IPS-20b (cell line): ENCODE results near the gene BCAR1.

Source experiments
- H3K27ac ChIP-seq: one replicate; pipeline ENCODE4 v1.5.1; 2013; ENCODE audit warnings: low read length
- H3K27me3 ChIP-seq: 2 replicates; pipeline ENCODE4 v1.6.1; 2013; ENCODE audit warnings: mild to moderate bottlenecking, low read length, inconsistent platforms; ENCODE audit not compliant: insufficient read depth
- H3K36me3 ChIP-seq: 2 replicates; pipeline ENCODE4 v1.6.1; 2013; ENCODE audit warnings: low read depth, mild to moderate bottlenecking, inconsistent platforms, low read length, moderate library complexity; ENCODE audit not compliant: insufficient read depth
- H3K4me1 ChIP-seq: 2 replicates; pipeline ENCODE4 v1.6.1; 2013; ENCODE audit warnings: mild to moderate bottlenecking, control low read depth, inconsistent platforms, low read length, moderate library complexity; ENCODE audit not compliant: insufficient read depth
- H3K4me3 ChIP-seq: 2 replicates; pipeline ENCODE4 v1.5.1; 2013; ENCODE audit warnings: mild to moderate bottlenecking, low read length, inconsistent platforms
- H3K9ac ChIP-seq: 2 replicates; pipeline ENCODE4 v1.6.1; 2013; ENCODE audit warnings: low read depth, mild to moderate bottlenecking, inconsistent platforms, low read length, moderate library complexity
- H3K9me3 ChIP-seq: 2 replicates; pipeline ENCODE4 v1.6.1; 2013; ENCODE audit warnings: mild to moderate bottlenecking, low read depth, low read length, inconsistent platforms; ENCODE audit not compliant: insufficient read depth

The BCAR1 gene

DNA sequence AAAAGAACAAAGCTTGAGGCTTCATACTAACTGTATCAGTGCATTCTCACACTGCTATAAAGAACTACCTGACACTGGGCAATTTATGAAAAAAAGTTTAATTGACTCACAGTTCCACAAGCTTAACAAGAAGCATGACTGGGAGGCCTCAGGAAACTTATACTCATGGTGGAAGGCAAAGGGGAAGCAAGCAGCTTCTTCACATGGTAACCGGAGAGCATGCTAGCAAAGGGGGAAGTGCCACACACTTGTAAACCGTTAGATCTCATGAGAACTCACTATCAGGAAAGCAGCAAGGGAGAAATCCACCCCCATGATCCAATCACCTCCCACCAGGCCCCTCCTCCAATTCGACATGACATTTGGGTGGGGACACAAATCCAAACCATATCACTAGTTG is 69.8 kb downstream of the BCAR1 start:
- Histone ChIP-seq H3K27ac (no peak overlapping the region), H3K4me1 (no peaks in the 10 kb centered on the region), H3K36me3 (no peaks in the 10 kb centered on the region), H3K9me3 (peaks cover 7% of the 10 kb centered on the region; the same call in 1 of the 2 replicates), H3K4me3 (no peak overlapping the region), H3K27me3 (no peaks in the 10 kb centered on the region), H3K9ac (no peak overlapping the region)

DNA sequence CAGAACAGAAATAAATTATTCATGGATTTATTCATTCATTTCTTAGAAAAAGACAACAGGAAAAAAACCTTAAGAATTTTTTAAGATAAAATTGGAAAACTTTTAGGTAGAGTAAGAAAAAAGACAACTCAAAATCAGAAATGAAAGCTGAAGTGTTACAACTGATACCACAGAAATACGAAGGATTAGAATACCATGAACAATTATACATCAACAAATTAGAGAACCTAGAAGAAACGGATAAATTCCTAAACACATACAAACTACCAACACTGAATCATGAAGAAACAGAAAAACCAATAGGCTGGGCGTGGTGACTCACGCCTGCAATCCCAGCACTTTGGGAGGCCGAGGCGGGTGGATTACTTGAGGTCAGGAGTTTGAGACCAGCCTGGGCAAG is 72.2 kb downstream of the BCAR1 start:
- Histone ChIP-seq H3K27me3 (no peaks in the 10 kb centered on the region), H3K4me3 (no peak overlapping the region), H3K9ac (no peak overlapping the region), H3K4me1 (no peaks in the 10 kb centered on the region), H3K9me3 (peaks cover 26% of the 10 kb centered on the region), H3K36me3 (no peaks in the 10 kb centered on the region), H3K27ac (no peak overlapping the region)
